ENCODE results near the gene GOLGA7B.

DNA sequence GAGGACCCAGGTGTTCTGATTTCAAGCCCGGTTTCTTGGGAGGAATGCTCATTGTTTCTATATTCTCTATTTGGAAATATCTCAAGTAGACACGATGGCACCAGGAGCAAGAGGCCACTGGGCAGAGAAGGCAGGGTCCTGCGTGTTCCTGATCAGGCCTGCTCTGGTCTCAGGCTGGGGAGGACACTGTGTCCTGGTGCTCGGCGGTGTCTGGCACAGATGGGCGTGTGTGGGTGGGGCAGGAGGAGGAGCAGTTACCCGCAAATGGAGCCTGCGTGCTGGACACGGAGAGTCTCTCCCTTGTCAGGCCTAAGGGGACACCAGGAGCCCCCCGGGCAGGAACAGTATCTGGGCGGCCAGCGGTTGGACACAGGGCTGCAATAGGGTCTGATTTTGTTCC, 25.9 kb upstream of the GOLGA7B start:
- TF ChIP-seq, protein P1, sequence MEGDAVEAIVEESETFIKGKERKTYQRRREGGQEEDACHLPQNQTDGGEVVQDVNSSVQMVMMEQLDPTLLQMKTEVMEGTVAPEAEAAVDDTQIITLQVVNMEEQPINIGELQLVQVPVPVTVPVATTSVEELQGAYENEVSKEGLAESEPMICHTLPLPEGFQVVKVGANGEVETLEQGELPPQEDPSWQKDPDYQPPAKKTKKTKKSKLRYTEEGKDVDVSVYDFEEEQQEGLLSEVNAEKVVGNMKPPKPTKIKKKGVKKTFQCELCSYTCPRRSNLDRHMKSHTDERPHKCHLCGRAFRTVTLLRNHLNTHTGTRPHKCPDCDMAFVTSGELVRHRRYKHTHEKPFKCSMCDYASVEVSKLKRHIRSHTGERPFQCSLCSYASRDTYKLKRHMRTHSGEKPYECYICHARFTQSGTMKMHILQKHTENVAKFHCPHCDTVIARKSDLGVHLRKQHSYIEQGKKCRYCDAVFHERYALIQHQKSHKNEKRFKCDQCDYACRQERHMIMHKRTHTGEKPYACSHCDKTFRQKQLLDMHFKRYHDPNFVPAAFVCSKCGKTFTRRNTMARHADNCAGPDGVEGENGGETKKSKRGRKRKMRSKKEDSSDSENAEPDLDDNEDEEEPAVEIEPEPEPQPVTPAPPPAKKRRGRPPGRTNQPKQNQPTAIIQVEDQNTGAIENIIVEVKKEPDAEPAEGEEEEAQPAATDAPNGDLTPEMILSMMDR (IDR thresholded peaks at IDR 0.05; ENCODE audit: low read depth, low read length) = no peak
- no peak for TF ChIP-seq EZH2phosphoT487 (IDR thresholded peaks at IDR 0.05; ENCODE audit: low read depth)
